ENCODE data around the gene ATM.

- TF ChIP-seq CTCF (conservative IDR thresholded peaks at IDR 0.05; ENCODE audit: low read length) = no peak
- no peak for TF ChIP-seq EZH2phosphoT487 (IDR thresholded peaks at IDR 0.05; ENCODE audit: borderline replicate concordance)
These were observed 23.2 kb upstream of the ATM start for GRCh38 chr11:108199446-108200321.

Data from Loucy (cell line).